HL-60 (cell line): ENCODE results near the gene PKD1L1.

Experiments used
- GABPA ChIP-seq: IDR thresholded peaks from 2 replicates; pipeline ENCODE4 v1.6.1; 2012; ENCODE audit warnings: low read depth
- POLR2AphosphoS5 ChIP-seq: IDR thresholded peaks from 2 replicates; pipeline ENCODE4 v1.6.1; 2012; ENCODE audit warnings: low read depth
- SPI1 ChIP-seq: IDR thresholded peaks from 2 replicates; pipeline ENCODE4 v1.6.1; 2012; ENCODE audit warnings: low read depth, mild to moderate bottlenecking, borderline replicate concordance
- TF ChIP-seq, protein P1 (sequence below): IDR thresholded peaks from 2 replicates; pipeline ENCODE4 v1.6.1; 2012; ENCODE audit warnings: low read depth; ENCODE audit not compliant: insufficient replicate concordance
- TF ChIP-seq, protein P2 (sequence below): IDR thresholded peaks from one replicate; pipeline ENCODE4 v1.5.1; 2011; ENCODE audit warnings: low read length, control low read depth, inconsistent platforms; ENCODE audit not compliant: insufficient read depth

DNA sequence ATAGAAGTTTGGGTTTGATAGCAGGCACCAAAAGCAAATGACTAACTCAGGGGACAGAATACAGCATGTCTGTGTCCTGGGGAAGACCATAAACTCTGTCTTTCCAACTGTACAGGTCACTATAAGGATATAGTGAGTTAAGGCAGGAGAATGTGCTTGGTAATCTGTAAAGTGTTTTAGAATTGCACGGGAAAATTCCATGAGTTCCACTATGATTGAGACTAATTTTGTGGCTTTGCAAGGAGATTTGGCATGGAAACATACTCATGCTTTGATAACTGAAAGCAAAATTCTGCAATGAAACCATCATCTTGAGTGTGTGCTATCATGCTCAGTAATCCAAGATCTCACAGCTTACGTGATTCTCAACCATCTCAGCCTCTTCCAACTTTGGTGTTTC lies 152.6 kb downstream of the PKD1L1 start:
- no peak for TF ChIP-seq POLR2AphosphoS5
- TF ChIP-seq, protein P1, sequence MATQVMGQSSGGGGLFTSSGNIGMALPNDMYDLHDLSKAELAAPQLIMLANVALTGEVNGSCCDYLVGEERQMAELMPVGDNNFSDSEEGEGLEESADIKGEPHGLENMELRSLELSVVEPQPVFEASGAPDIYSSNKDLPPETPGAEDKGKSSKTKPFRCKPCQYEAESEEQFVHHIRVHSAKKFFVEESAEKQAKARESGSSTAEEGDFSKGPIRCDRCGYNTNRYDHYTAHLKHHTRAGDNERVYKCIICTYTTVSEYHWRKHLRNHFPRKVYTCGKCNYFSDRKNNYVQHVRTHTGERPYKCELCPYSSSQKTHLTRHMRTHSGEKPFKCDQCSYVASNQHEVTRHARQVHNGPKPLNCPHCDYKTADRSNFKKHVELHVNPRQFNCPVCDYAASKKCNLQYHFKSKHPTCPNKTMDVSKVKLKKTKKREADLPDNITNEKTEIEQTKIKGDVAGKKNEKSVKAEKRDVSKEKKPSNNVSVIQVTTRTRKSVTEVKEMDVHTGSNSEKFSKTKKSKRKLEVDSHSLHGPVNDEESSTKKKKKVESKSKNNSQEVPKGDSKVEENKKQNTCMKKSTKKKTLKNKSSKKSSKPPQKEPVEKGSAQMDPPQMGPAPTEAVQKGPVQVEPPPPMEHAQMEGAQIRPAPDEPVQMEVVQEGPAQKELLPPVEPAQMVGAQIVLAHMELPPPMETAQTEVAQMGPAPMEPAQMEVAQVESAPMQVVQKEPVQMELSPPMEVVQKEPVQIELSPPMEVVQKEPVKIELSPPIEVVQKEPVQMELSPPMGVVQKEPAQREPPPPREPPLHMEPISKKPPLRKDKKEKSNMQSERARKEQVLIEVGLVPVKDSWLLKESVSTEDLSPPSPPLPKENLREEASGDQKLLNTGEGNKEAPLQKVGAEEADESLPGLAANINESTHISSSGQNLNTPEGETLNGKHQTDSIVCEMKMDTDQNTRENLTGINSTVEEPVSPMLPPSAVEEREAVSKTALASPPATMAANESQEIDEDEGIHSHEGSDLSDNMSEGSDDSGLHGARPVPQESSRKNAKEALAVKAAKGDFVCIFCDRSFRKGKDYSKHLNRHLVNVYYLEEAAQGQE: no peak
- TF ChIP-seq, protein P2, sequence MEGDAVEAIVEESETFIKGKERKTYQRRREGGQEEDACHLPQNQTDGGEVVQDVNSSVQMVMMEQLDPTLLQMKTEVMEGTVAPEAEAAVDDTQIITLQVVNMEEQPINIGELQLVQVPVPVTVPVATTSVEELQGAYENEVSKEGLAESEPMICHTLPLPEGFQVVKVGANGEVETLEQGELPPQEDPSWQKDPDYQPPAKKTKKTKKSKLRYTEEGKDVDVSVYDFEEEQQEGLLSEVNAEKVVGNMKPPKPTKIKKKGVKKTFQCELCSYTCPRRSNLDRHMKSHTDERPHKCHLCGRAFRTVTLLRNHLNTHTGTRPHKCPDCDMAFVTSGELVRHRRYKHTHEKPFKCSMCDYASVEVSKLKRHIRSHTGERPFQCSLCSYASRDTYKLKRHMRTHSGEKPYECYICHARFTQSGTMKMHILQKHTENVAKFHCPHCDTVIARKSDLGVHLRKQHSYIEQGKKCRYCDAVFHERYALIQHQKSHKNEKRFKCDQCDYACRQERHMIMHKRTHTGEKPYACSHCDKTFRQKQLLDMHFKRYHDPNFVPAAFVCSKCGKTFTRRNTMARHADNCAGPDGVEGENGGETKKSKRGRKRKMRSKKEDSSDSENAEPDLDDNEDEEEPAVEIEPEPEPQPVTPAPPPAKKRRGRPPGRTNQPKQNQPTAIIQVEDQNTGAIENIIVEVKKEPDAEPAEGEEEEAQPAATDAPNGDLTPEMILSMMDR: no peak
- no peak for TF ChIP-seq GABPA
- no peak for TF ChIP-seq SPI1
